IPS DF 19.7 (cell line): ENCODE measurements around the gene USP4.
A peak's percentile ranks its signal among the peaks of the same experiment; 100 is the strongest.
"Not testable (repeated sequence)": the region's sequence is repeated elsewhere in the genome, so short reads cannot be mapped to it uniquely, and the experiment has no call there.

ENCODE experiments used
- DNase-seq: peaks from one replicate; pipeline ENCODE4 v3.0.0-alpha.2; 2013; ENCODE audit warnings: low read depth, low spot score

Gene USP4

DNA sequence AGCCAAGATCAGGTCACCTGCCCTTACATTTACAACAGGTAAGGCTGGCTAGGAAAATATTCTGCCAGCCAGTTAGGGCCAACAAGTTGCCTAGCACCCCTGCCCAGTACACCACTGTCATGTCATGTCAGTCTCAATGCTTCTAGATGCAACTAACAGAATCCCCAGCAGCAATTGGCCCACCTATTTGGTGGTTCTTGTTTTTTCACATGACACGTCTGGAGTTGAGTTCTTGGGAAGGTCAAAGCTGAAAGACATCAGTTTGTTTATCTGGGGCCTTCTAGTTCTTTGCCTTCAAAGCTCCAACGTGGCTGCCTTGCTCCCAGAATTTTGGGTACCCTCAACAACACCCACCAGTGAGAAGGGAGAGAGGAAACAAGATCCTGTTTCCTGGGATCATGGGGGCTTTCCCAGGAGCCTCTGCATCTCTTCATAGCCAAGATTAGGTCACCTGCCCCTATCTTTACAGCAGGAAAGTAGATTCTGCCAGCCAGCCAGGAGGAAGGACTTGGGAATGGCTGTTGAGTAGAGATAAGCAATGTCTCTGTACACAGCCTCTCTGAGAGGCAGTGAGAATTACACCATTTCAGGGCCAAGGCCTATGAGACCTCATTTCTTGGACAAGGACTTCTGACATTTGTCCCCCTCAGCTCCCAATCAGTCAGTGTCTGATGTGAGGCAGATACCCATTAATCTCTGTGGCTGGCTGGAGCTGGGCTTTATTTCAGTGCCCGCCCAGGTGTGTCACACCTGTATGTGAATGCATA, 9.7 kb upstream of the USP4 start:
- DNase-seq: no peak

DNA sequence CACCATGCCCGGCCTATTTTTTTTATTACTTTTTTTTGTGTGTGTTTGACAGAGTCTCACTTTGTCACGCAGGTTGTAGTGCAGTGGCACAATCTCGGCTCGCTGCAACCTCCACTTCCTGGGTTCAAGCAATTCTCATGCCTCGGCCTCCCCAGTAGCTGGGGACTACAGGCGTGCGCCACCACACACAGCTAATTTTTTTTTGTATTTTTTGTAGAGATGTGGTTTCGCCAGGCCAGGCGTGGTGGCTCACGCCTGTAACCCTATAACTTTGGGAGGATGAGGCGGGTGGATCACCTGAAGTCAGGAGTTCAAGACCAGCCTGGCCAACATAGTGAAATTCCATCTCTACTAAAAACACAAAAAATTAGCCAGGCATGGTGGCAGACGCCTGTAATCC, 8.5 kb upstream of the USP4 start:
- not testable (repeated sequence) for DNase-seq

DNA sequence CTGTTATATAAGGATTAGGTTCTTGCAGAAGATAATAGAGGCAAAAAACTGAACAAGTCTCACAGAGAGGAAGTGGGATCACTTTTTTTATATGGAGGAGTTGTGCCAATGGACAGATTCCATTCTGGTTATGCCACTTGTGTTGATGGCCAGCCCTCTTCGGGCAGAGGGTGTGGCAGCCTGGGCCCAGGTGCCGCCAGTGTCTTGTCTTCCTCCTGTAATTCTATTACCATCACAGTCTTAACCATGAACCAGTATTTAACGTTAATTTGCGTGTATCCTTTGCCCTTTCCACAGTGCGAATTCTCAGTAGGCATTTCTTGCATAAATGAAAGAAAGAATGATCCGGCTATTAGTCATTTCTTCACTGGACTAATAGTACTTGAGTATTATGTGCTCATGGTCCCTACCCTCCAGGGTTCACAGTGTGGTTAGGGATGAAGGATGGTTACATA, 7.0 kb upstream of the USP4 start:
- no peak for DNase-seq

DNA sequence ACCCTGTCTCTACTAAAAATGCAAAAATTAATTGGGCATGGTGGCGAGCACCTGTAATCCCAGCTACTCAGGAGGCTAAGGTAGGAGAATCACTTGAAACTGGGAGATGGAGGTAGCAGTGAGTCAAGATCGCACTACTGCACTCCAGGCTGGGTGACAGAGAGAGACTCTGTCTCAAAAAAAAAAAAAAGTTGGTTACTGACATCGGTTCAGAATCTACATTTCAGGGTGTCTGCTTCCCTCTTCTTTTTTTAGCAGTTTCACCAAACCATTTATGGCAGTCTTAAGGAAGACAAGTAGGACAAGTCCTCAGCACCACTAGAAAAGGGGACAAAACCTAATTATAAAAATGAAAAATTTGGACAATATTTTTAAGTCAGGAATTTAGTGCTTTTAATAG, 3.3 kb upstream of the USP4 start:
- DNase-seq: no peak

DNA sequence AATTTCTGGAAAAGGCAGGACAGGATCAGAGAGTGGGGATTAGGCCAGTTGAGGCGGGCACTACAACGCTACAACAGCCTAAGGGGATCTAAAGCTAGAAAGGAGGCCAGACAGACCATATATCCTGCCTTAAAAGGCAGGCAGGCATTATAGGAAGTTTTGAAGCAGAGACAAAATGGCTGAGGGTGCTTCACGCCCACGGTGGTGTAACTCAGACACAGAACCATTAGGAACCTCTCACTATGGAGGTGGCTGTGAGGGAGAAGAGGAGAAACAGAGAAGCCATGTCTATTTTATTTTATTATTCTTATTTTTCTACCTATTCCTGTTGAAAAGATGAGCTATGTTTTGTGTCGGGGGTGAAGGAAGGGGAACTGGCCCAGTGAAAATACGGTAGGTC, 2.1 kb upstream of the USP4 start:
- DNase-seq: no peak

DNA sequence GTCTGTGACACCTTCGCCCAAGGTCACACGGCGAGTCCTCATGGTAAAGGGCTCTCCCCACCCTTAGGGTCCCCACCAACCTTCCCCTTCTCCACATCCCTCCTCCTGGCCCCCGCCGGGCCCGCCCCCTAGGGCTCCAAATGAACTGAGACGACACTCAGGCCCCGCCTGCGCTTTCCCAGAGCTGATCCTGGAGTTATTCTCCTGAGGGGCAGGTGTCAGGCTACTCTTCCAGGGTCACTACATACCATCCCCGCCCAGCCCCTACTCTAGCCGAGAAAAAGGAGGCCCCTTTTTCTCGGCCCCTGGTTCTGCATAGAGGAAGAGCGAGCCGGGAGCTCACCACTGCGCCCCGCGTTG, 292 bp downstream of the USP4 start:
- DNase-seq: peak; percentile 23

DNA sequence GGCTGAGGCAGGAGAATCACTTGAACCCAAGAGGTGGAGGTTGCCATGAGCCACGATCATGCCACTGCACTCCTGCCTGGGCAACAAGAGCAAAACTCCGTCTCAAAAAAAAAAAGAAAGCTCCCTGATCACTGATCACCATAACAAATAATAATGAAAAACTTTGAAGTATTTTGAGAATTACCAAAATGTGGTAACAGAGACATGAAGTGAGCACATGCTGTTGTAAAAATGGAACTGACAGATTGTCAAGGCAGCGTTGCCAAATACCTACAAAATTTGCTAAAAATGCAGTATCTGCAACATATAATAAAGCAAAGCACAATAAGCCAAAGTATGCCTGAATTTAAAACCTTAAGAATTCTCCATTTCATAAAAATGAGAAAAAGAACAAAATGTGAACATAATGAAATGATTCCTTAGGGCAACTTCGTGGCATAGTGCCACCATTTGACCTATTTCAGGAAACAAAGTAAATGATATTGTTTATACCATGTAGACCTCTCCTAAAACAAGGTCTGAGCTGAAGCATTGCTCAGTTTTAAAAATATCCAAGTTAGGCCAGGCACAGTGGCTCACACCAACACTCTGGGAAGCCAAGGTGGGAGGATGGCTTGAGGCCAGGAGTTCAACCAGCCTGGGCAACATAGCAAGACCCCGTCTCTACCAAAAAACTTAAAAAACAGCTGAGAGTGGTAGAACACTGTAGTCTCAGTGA, 5.8 kb downstream of the USP4 start:
- no peak for DNase-seq

DNA sequence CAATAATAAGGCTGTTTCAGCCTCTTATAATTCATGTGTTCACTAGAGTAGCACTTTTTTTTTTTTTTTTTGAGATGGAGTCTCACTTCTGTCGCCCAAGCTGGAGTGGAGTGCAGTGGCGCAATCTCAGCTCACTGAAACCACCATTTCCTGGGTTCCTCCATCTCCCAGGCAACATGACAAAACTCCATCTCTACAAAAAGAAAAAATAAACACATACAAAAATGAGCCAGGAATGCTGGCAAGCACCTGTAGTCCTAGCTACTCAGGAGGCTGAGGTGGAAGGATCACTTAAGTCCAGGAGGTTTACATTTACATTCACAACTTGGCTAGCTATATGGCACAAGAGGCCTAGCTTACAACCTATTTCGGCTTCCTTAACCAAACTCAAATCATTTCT, 6.8 kb downstream of the USP4 start:
- DNase-seq: no peak

DNA sequence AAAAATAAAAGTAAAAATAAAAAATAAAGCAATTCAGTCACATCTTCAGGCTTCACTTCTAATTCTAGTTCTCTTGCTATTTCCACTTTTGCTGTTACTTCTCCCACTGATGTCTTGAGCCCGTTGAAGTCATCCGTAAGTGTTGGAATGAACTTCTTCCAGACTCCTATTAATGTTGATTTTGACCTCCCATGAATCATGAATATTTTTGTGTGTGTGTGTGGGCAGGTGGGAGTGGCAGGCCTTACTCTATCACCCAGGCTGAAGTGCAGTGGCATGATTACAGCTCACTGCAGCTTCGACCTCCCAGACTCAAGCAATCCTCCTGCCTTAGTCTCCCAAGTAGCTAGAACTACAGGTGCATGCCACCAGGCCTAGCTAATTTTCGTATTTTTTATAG, 10.7 kb downstream of the USP4 start:
- DNase-seq: no peak

DNA sequence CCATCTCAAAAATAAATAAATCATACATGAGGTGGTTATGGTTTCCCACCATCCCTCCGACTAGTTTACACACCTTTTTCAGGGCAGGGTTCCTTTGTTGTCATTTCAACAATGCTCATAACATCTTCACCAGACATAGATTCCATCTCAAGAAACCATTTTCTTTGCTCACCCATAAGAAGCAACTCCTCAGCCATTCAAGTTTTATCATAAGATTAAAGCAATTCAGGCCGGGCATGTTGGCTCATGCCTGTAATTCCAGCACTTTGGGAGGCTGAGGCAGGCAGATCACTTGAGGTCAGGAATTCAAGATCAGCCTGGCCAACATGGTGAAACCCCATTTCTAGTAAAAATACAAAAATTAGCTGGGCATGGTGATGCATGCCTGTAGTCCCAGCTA, 11.5 kb downstream of the USP4 start:
- not testable (repeated sequence) for DNase-seq

DNA sequence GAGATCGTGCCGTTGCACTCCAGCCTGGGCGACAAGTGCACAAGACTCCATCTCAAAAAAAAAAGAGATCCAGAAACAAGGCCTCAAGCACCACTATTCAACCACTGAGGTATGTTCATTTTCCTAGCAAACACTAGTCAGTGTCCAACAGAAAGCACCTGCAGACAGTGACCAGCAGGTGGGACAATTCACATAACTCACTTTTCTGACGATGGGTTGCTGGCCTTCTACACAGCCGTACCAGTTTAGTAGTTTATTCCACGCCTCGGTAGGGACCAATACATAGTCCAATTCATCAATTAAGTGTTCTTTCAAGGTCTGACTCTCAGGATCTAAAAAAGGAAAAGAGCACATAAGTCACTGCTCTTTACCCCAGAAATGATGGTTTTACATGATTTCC, 12.4 kb downstream of the USP4 start:
- no peak for DNase-seq

DNA sequence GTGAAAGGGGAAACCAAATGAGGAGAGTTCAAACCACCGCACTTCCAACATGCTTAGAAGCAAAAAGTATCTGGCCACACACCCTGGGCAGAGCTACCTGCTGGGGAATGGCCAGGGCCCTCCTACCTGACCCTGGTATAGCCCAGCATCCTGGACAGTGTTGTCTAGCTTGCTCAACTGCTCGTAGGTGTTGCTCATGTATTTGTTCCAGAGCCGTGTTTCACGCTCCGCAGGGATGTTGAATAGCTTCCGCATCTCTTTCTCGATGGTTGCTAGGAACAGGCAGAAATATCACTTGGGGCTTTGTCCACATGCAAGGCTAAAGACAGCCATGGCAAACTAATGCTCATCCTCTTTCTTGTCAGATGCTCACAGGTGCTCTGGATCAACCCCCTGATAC, 15.1 kb downstream of the USP4 start:
- DNase-seq: no peak

DNA sequence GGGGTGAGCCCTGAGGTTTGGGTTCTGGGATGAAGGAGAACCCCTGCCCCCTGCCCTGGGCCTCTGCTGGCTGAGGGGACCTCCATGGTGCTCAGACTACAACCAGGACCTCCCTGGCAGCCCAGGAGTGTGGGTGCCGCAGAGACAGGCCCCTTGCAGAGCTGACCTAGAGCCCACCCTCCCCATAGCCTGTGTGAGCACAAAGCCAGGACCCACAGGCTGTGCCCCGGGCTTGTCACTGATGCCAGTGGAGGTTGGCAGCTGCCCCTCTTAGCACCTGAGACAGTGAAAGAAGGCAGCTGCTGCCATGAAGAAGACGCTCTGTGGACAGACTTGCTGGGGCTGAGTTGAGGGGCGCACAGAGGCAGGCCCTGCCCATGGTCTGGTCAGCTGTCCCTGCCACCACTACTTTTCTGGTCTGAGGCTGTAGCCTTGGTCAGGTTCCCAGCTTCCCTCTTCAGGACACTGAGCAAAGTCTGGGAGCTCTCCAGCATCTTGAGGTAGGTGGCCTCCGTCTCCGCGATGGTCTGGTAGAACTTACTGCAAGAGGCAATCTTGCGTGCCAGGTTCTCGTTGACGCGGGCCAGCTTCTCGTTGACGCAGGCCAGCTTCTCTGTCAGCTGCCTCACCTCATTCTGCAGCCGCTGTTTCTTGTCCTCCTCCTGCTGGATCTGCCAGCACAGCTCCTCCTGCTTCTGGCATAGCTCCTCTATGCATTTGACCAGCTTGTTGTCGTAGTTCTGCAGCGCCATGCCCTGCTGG, 23.0 kb downstream of the USP4 start:
- no peak for DNase-seq

DNA sequence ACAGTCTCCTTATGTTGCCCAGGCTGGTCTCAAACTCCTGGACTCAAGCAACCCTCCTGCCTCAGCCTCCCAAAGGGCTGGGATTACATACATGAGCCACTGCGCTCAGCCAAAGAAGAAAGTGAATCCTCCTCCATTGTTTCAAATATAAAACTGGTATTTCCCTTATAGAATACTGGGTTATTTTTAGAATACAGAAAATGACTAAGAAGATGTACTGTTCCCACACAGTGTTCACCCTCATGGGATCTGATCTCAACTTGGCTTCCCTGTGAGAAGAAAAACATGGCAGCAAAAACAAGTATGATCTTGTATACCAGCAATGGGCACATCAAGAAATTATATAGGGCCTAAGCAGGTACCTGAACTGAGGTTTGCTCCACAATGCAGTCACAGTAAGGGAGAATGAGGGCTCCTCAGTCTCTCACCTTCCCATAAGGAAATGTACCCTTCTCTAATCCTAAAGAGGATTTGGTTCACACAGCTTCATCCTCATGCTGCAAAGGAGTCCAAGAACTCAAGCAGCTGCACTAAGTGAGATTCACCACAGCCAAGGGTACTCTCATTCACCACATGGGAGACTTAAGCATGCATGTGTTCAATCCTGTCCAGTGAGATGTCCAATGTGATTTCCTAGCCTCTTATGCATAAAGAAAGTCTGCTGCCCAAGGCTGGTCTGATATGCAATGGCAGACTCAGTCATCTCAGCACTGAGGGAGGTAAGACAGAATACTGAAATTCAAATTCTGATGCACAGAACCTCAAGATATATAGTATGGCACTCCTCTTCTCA, 25.8 kb downstream of the USP4 start:
- no peak for DNase-seq

DNA sequence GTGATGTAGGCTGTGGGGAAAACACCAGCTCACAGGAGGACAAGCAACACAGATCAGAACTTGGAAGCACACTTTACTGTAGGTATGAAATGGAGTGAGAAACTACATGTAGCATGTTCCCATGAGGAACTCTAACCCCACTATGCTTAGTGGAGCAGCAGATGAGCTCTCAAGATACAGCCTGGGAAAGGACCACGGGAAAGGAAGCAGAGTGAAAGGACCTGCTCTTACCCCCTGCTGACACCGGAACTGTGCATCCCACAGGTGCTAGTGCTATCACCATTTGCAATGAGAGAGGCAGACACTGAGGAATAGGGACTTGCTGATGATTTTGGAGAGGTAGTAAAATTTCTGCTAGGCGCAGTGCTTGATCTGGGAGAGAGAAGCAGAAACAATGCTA, 28.6 kb downstream of the USP4 start:
- DNase-seq: no peak

DNA sequence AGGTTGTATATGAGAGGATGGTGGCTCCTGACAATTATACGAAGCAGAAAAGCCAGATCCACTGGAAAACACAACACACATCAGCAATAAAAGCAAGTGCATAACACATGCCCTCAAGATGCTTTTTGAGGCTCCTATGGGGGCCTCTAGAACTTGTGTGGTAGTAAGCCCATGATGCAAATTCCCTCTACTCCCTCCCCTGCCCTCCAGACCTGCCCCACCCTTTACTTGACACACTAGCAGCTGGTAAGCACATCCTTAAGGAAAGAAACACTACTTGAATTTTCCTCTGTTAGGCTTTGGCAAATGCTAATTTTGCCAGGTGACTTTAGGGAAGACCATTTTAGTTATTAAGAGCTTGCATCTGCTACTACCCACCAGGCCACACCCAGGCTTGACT, 29.2 kb downstream of the USP4 start:
- no peak for DNase-seq

DNA sequence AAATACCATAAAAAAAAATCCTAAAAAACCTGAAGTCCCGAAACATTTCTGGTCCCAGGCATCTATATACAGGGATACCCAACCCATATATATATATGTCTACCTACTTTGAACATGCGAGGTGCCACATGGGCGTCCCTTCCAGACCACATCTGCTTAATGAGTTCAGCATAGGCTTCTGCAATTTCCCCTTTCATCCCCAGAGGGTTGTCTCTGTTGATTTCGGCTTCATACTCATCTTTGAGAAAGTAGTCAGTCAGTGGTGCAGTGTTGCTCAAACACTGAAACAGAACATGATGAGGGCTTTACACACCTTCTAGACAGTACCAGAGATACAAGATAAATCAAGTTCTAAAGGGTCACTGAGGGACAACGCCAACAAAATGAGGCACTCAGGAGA, 34.2 kb downstream of the USP4 start:
- DNase-seq: no peak

DNA sequence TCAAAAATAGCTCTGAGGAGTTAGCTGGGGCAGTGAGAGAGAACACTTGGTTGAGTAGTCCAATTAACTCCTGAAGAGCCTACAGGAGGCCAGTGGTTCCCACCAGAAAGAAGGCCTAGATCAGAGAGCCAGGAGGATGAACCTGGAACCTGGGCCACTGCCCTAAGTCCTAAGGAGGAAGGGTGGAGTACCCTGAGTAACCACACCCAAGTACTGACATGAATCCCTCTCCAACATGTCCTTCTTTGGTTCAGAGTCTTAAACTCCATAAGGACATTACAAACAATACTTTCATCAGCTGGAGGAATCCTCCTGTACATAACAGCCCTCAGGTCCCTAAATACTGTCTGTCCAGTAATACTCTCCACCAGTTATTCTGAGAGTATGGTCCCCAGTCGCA, 37.2 kb downstream of the USP4 start:
- DNase-seq: no peak

DNA sequence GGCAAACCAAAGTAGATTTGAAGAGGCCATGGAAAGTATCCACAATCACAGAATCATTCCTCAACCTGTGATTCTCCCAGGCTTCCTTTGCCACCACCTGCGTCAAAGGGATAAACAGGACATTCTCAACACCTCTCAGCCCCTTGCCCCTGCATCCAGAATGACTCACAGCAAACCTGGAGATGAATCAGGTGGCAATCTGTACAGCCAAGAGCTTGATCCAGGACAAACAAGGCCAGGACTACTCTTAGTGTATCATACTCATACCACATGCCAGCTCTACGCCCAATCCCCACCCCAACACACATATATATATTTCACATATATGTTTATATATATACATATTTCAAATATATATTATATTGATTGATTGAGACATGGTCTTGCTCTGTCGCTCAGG, 39.3 kb downstream of the USP4 start:
- DNase-seq: no peak

DNA sequence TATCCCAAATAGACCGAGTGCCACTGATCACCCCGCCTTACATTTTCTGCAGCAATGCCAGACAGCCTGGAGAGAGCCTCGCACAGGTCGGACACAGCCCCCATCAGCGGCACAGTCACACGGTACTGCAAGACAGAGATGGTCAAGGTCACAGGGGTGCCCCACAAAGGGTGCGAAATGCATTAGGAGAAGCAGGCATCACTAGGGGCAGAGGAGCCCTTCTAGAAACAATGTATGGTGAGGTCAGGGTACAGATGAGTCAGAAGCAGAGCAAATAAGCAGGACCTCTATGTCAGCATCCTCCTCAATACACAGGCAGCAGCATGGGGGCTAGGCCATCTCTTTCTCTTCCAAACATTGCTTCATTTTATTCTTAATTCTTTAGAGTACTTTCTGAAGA, 41.3 kb downstream of the USP4 start:
- DNase-seq: no peak

DNA sequence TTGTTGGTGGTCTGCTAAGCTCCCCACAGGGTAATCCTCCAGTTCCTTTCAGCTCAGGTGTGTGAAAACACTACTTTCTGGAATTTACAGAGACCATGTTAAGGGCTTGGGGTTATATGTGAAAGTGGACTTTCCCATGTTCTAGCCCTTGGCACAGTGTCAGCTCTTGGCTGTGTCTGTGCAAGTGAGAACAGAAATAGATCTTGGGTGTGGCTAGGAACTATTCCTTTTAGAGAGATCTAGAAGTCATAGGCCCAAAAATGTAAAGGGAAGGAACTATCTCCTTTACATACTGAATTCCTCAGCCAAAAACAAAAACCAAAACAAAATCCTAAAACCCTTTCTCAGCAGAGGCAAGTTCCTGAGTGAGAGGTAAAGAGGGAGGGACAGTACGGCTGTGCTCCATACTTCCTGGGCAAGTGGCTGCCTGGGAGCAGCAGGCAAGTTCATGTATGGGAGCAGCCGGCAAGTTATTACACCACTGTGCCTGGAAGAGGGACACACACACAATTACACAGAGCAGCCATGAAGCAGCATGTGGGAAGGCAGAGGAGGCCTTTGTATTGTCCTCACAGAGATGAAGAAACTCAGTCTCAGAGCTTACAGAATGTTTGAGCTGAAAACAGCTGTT, 43.0 kb downstream of the USP4 start:
- DNase-seq: no peak
